ENCODE data around the gene PHYKPL.
"Not testable (repeated sequence)": the region's sequence is repeated elsewhere in the genome, so short reads cannot be mapped to it uniquely, and the experiment has no call there.

The PHYKPL gene

DNA sequence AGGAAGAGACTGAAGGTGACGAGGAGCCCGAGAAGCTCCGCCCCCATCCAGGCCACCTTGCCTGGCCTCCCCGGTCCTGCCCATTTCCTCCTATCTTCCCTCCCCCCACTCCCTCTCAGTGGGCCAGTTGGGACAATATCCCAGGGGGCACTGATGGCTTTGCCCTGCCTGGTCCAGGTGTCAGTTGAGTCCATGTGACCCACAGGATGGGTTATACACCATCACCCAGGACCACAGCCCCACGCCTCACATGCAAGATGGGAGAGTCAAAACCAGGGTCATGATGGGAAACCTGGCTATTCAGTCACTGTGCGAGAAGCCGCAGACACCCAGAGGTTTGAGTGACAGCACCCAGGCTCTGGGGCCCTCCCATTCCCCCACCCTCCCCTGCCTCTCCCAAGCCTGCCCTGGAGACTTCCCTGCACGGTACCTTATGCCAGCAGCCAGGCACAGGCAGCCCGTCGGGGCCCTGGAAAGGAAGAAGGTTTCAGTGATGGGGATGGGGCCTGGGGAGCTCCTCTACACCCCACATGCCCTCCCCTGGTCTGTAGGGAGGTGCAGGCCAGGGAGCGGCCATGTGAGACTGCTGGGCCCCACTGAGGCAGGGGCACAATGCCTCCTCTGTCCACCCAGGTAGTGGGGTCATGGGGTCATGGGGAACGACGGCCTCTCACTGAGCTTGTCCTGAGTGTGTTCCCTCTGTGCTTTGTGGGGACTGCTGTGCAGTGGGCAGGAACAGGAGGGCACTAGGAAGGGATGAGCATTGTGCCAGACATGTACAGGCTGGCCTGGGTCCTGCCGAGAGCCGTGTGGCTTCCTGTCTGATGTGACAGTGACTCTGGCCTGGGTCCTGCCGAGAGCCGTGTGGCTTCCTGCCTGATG lies 6.3 kb upstream of the PHYKPL start:
- DNase-seq: no peak

DNA sequence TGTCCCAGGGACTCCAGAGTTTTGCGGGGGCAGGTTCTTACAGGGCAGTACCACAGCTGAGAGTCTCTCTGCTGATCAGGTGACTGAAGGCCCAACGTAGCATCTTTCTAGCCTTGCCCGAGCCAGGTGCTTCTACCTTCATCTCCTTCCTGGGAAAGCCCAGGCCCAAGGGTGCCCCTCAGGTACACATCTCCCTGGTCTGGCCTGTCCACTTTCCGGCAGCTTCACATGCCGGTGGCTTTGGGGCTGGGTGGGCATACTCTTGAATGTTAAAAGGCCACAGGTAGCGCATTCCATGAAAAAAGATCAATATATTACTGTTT lies 5.7 kb upstream of the PHYKPL start:
- DNase-seq: no peak

DNA sequence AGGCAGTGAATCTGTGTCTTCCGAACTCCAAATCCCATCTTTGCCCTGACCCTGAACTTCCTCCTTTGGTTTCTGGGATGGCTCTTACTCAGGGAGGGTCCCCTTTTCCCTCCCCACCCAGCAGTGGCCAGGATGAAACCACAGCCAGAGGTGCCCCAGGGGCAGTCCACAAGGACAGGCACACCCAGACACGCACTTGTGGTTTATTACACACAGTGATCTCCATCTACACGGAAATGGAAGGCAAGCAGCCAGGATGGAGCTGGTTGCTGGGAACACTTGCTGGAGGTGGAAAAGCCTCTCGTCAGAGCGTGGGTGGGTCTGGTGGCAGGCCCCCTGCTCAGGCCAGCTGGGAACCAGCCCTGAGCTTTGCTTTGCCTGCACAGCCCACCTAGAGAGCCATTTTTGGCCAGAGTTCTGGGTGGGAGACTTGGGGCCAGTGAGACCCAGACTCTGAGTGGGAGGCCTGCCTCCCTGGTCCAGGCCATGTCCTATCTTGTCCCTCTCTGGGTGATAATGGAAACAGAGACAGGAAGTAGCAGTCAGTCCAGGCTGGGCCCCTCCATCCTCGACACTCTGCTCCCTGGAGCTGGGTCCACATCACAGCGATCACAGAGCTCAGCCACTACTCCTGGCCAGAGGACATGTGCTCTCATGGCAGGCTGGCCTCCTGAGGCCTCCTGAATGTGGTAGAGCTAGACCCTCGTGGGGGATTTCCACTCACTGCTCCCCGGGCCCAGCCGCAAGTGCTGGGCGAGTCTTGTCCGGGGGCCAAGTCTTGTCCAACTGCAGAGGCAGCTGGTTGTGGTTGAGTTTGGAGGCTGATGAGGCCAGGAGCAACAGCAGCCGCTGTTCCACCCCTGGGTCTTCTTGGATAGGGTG lies 5.1 kb upstream of the PHYKPL start:
- DNase-seq: no peak

DNA sequence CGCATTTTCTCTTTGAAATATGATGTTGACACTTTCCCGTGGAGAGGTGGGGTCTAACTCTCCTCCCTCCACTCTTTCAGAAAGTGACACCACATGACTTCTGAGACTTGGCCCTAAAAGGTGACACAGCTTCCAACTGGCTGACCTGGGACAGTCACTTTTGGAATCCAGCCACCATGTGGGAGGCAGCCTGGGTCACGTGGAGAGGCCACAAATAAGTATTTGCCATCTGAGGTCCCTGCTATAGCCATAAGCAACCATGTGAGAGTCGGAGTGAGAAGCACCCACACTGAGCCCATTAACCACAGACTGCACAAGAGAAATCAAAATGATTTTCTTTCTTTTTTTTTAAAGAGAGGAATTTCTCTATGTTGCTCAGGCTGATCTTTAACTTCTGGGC lies 4.1 kb upstream of the PHYKPL start:
- peak; percentile 63 to 72 for DNase-seq

DNA sequence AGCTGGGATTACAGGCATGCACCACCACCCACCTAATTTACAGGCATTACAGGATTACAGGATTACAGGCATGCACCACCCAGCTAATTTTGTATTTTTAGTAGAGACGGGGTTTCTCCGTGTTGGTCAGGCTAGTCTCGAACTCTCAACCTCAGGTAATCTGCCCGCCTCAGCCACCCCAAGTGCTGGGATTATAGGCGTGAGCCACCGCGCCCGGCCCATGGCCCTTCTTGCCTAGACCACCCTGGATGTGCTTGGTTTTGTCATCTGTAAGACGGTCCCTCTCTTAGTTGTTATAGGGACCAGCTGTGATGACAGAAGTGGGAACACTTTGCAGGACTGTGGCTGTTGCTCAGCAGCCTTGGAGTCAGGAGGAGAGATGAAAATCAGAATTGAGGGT lies 3.5 kb upstream of the PHYKPL start:
- DNase-seq: no peak

DNA sequence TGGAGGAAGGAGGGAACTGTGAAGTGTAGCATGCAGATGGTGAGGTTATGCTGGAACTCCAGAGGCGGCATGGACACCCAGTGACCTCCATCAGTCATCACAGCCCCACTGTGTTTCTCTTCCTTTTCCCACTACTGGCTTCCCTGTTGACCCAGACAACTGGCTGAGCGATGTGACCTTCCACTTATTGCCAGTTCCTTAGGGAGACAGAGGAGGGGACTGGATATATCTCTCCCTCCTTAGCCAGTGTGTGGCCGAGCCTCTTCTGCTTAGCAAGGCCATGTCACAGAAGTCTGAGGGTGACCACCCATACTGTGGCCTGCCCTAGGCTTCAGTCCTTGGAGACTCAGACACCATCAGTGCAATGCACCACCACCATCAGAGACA lies 3.0 kb upstream of the PHYKPL start:
- DNase-seq: no peak

DNA sequence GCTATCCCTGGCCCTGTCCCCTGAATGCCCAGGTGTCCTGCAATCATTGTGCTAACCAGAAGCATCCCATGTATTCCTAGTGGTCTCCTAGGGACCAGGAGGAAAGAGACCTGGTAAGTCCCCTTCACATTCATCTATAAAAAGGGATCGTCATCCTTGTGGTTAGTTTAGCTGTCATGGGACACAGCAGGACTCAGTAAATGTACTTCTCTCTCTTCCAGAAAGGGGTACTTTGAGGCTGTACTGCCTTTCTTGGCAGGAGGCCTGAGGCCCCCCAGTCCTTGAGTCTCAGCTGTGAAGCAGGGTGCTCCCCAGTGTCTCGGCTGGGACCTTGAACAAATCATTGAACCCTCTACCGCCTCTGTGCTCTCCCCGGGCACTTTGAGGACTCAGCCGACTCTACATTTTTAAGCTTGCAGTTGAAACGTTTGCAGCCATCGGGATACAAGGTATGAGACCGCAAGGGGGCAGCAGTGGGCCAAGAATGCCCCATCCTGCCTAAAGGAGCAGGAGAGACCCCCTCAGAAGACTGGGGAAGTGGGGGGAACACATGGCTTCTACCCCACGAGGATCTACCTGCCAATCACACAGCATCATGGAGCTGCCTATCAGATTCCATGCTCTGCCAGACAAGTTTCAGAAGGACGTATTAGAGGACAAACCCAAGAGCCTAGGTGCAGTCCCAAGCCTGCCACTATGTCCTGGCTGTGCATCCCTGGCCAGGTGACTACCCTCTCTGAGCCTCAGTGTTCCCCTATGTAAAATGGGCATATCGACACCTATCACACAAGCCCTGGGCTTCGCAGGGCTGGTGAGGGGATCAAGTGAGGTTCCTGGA lies 2.4 kb upstream of the PHYKPL start:
- peak in 1 of 2 donors; percentile 84 for DNase-seq

DNA sequence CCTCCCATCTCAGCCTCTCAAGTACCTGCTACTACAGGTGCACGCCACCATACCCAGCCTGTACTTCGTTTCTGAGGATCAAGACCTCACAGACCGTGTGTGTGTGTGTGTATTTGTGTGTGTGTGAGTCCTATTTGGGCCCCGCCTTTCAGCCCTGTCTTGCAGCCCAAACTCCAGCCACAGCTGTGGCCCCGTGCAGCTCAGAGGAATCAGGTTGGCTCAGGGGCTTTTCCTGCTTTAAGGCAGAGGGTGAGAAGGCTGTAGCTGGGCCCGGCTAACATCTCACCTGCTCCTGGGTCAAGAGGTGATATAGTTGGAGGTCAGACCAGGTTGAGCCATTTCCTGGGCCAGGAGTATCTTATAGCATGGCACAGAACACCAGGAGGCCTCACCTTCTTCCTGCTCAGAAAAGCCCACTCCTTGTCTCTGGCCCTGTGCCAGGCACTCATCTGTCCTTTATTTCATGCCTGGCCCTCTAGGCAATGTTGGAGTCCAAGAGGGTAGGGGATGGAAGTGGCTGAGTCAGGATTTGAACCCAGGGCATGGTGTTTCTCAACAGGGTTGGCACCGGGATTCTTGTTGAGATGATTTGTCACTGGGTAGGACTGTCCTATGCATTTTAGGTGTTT lies 1.6 kb upstream of the PHYKPL start:
- DNase-seq: no peak

DNA sequence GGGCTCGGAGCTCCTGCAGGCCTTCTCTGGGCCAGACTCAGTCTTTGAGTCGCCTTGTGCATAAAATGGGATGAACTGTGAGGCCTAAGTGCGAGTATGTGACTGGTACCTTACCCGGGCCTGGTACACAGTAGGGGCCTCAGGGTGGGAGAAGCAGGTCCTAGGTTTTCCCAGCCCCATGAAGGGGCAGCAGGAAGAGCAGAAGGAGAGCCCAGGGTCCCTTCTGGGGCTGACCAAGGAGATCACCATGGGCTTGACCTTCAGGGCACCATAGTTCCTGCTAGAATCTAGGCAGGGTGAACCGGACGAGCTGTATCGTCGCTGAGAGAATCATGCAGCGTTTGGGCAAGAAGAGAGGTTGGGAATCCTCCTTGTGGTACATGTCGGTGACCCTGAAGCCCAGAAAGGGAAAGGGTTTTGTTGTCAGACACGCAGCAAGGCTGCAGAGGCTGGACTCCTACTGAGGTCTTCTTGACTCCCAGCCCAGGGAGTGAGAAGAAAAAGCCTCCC lies 373 bp upstream of the PHYKPL start:
- no peak for DNase-seq

DNA sequence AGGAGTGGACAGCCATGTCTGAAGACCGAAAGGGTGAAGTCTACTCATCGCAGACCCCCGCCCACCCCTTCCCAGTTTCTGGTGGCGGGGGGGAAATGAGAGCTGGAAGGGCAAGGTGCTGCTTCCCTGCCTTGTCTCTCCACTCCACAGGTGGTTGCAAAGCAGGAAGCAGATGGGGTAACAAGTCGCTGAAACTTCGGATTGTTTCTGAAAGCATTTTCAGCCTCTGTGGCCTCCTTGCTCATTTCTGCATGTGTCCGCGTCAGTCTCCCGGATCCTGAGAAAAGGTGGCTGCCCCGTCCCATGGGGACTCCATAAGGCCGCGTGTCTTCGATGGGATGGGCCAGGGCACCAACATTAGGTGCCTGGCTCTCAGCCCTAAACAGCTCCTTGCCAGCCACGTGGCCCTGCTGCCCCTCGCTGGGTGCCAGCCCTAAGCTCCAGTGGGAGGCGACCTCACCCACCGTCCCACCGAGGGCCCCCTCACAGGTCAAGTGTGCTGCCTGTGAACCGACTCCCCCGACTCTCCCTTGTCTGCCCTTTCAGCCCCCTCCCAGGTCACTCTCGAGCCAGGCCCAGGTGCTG lies 971 bp downstream of the PHYKPL start:
- DNase-seq: no peak

DNA sequence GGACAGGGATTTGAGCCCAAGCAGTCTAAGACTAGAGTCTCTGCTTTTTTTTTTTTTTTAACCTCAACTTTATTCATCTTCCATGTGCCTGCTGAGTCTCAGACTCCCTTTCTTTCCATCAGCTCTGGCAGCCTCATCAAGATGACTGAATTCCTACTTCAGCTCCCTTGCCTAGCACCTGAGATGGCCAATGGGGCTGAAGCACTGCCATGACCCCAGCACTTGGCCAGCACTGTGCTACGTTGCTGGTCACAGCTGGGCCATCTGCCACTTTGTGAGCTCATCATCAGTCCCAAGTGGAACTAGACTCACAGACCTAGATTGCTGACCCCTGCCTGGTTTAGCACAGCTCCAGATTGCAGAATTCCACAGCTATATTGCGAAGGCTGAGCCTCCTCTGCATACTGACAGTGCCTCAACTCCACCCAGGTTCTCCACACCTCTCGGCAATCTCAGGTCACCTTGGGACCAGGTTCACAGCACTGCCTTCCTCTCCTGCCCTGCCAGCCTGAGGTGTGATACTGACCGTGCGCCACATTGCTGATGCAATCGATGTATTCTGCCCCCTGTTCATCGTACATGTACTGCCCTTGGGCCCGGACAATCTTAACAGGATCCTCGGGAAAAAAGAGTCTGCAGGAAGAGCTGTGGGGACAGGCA lies 1.6 kb downstream of the PHYKPL start:
- no peak for DNase-seq

DNA sequence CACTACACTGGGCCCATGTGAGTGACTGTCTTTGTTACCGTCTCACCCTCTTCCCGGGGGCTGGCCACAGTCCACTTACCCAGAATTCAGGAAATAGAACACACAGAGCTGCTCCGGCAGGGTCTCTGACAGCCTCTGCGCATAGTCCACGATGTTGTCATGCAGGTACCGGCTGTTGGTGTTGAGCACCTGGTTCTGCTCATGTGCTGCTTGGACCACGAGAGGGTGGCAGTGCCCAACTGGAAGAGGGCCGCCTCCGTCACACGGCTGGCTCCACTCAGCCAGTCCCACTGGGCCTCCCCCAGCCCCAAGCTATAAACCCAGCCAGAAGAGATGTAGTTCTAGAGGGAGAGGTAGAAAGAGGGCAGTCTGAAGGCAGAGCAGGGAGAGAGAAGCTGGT lies 2.7 kb downstream of the PHYKPL start:
- no peak for DNase-seq

DNA sequence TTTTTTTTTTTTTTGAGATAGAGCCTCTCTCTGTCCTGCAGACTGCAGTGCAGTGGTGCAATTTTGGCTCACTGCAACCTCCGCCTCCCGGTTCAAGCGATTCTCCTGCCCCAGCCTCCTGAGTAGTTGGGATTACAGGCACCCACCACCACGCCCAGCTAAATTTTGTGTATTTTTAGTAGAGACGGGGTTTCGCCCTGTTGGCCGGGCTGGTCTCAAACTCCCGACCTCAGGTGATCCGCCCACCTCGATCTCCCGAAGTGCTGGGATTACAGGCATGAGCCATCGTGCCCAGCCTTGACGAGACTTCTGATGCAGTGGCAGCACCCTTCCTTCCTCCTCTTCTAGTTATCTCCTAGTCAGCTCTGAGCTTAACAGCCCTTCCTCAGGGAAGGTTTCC lies 3.5 kb downstream of the PHYKPL start:
- DNase-seq: not testable (repeated sequence)

DNA sequence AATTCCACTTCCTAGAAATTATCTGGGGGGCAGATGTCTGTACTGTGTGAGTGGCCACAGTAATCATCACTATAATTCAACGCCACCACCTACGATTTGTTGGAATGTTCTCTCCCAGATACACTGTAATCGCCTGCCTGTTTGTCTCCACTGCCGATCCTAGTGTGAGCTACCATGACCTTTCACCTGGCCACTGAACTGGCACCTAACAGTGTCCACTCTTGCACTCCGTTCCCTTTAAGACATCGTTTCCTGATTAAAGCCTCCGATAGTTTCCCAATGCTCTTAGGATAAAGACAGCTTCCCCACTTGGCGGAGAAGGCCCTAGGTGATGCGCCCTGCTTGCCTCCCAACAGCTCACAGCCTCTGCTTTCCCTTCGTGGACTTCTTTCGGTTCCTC lies 4.0 kb downstream of the PHYKPL start:
- DNase-seq: no peak

DNA sequence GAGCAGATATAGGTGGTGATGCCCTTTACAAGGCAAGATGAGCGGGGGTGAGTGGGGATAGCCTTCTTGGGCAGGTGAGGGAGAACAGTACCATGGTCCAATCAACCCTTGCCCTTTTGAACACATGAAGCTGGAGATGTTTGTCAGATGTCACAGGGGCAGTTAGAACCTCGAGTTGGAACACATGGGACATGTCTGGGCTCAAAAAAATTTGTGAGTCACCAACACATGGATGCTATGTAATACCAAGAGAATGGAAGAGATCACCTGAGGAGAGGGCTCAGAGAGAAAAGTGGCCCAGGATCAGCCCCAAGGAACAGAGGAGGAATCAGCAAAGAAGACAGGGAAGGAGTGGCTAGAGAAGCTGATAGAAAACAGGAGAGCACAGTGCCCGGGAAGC lies 4.7 kb downstream of the PHYKPL start:
- no peak for DNase-seq

DNA sequence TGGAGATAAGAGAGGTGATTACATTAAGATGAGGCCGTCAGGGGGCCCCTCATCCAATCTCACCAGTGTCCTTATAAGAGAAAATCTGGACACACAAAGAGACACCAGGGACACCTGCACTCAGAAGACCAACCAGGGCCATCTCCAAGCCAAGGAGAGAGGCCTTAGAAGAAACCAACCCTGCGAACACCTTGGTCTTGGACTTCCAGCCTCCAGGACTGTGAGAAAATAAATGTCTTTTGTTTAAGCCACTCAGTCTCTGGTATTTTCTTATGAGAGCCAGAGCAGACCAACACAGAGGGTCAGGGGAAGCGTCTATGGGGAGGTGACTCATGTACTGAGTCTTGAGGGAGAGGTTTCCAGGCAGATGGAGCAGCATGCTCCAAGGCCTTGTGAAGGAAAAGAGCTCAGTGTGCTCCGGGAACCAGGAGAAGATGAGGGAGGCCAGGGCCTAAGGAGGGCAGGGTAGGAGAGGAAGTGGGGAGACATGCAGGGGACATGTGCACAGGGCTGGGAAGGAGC lies 5.4 kb downstream of the PHYKPL start:
- DNase-seq: no peak

DNA sequence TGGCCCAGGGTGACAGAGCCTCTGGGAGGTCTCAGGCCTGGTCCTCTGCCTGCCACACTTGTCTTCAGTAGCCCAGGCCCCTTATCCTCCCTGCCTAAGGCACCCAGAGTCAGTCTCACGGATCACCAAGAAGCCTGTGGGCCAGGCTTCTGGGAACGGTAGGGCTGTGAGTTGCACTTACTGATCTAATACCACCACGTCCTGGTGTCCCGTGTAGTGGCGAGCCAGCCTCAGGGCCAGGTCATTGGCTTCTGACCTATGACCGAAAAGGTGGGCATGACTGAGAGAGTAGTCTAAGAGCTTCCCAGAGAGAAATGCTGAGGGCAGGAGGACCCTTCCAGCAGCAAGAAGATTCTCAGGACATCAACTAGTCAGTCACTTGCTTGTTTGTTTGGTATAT lies 7.4 kb downstream of the PHYKPL start:
- no peak for DNase-seq

DNA sequence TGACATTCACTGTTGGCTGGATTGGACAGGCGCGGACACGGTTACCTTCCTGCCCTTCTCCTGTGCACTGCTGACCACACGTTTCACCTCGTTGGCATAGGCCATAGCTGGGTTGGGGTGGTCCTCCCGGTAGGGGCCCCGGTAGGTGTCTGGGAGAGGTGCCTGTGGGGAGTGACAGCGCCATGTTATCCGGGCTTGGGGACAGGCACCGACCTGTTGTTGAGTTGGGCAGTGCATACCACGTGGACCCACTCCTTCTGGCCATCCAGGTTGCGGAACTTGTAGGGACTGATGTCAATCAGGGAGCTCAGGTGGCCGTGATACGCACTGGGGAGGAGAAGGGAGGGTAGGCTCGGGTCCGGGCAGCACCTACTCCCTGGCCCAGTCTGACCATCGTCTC lies 8.2 kb downstream of the PHYKPL start:
- DNase-seq: no peak

DNA sequence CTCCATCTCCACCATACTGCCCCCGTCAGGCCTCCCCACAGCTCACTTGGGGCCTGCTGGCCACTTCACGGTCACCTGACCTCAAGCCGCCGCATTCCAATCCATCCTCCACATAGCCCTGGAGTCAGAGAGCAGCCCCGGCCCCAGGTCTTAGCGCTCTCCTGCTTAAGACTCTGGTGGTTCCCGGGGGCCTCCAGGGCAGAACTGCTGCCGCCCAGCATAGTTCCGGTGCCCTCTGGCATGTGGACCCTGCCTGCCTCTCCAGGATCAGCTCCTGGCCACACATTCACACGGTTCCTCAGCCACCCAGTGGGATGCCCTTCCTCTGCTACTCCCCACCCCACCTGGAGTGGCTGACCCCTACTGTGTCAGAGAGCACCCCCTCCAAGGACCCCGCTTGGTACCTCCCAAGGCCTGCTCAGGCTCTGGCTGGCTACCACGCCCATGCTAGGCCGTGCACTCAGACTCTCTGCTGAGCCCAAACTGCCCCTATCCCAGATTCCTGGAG lies 8.7 kb downstream of the PHYKPL start:
- no peak for DNase-seq

DNA sequence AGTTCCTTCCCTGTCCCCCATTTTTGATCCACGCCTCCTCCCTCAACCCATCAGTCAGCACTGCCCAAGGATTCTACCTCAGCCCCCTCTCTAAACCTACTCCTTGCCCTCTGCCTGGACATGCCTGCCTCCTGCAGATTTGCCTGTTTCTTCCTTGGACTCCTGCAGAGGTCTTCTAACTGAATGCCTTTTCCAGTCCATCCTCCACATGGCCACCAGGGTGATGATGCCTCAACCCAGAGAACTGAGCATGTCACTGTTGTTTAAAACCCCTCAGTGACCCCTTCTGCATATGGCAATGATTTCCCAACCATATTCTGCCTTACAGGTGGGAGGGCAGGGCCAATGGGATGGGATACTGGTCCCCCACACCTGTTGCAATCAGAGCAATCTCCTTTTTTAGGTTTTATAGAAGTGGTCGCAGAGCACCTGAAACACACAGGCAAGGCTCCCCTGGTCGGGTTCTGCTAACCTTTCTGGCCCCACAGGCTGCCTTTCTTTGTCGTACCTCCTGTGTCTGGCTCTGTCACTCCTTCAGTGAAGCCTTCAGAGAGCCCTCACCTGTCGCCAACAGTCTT lies 9.3 kb downstream of the PHYKPL start:
- DNase-seq: no peak

DNA sequence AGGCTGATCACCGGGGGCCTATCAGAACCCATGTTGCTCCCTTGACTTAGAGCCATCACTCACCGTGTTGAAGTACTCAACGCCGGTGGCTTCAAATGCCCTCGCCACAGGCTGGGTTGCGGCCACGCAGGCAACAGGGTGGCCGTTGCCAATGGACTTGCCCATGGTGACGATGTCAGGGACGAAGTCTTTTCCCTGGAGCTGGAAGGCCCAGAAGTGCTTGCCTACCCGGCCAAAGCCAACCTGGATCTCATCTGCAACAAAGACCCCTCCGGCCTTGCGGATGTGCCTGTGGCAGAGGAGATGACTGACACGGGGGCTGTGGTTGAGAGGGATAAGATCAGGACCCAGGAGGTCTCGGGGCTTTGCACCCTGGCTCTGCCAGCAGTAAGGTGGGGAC lies 10.3 kb downstream of the PHYKPL start:
- DNase-seq: no peak

Data from inflammatory macrophage treated with lipopolysaccharide for 1 hour (primary cell).